GM12878 (cell line): ENCODE data around the gene DDR2. TPM values are rescaled to one million over a fixed set of nuclear protein-coding genes. Genes with fewer than 3 reads are reported as not detected.

Experiments
- ATAC-seq: fragments of 200-7000 bp; cut with Tn5 transposase; 3 replicates; pipeline ENCODE4 v1.9.1; 2020; ENCODE audit warnings: mild to moderate bottlenecking, moderate library complexity
- BruUV-seq: library from RNA; stranded (reverse); fragments of 400-500 nt; replicated peaks from 2 replicates; lab custom pipeline; 2021; lab: Mats Ljungman, UMichigan
- CTCF ChIA-PET: fragments of 300-600 bp; sonication (Branson Sonifier 250); formaldehyde crosslinking; extraction: SDS; loops from one replicate; lab custom pipeline; 2021; ENCODE audit warnings: inconsistent platforms; lab: Yijun Ruan, JAX
- POLR2A ChIA-PET: fragments of 350-600 bp; formaldehyde crosslinking; extraction: SDS; loops from one replicate; lab custom pipeline; 2021; ENCODE audit warnings: inconsistent platforms; lab: Charles Lee
- RAD21 ChIA-PET: fragments of 300-600 bp; sonication (Branson Sonifier 250); formaldehyde crosslinking; loops from one replicate; lab custom pipeline; 2023; ENCODE audit warnings: antibody characterized with exemption; ENCODE audit not compliant: unreplicated experiment; lab: Charles Lee
- SMC1A ChIA-PET: fragments of 300-600 bp; sonication (Branson Sonifier 250); formaldehyde crosslinking; loops from one replicate; lab custom pipeline; 2023; ENCODE audit not compliant: unreplicated experiment, uncharacterized antibody; lab: Charles Lee
- DNase-seq: peaks from one replicate; pipeline ENCODE4 v3.0.0-alpha.2; 2011; ENCODE audit warnings: low read depth, low spot score
- FAIRE-seq: peaks from 3 replicates; lab custom pipeline; 2011; peaks lifted over from hg19 to GRCh38; lab: Jason Lieb, UNC
- H2AFZ ChIP-seq: 2 replicates; pipeline ENCODE4 v1.6.0; 2011; ENCODE audit warnings: low read depth, low read length, control low read depth; ENCODE audit not compliant: control insufficient read depth
- H3K27ac ChIP-seq: 2 replicates; pipeline ENCODE4 v1.5.1; 2011; ENCODE audit warnings: control low read depth; ENCODE audit not compliant: control insufficient read depth, insufficient read depth
- H3K27me3 ChIP-seq, 2 experiments: replicated peaks in 1 of 2; 2 replicates each; pipeline versions ENCODE4 v1.6.0 to v1.6.1; 2011; ENCODE audit warnings: low read length in 1 of 2; ENCODE audit not compliant: control insufficient read depth in 2 of 2, insufficient read depth in 2 of 2
- H3K36me3 ChIP-seq, 2 experiments: 2 replicates each; pipeline ENCODE4 v1.5.1; 2011; ENCODE audit warnings: low read length in 1 of 2; ENCODE audit not compliant: control insufficient read depth in 2 of 2, insufficient read depth in 2 of 2
- H3K4me1 ChIP-seq: 2 replicates; pipeline ENCODE4 v1.6.1; 2011; ENCODE audit warnings: mild to moderate bottlenecking, low read length, moderate library complexity, mixed read lengths; ENCODE audit not compliant: control insufficient read depth, insufficient read depth
- H3K4me2 ChIP-seq: 2 replicates; pipeline ENCODE4 v1.6.0; 2011; ENCODE audit warnings: control low read depth; ENCODE audit not compliant: control insufficient read depth, insufficient read depth
- H3K4me3 ChIP-seq: fragments of 200-600 bp; sonication (generic); 2 replicates; pipeline ENCODE4 v1.5.1; 2016
- H3K79me2 ChIP-seq: 2 replicates; pipeline ENCODE4 v1.6.0; 2011; ENCODE audit warnings: low read length; ENCODE audit not compliant: control insufficient read depth, insufficient read depth
- H3K9ac ChIP-seq: 2 replicates; pipeline ENCODE4 v1.8.0; 2011; ENCODE audit warnings: low read length, control low read depth, mixed read lengths; ENCODE audit not compliant: control insufficient read depth, insufficient read depth
- H3K9me3 ChIP-seq: replicated peaks from 3 replicates; pipeline ENCODE4 v1.5.1; 2011; ENCODE audit warnings: mild to moderate bottlenecking, low read length; ENCODE audit not compliant: control insufficient read depth, insufficient read depth
- H4K20me1 ChIP-seq: 2 replicates; pipeline ENCODE4 v1.6.0; 2011; ENCODE audit not compliant: control insufficient read depth, insufficient read depth
- CREB1 ChIP-seq: IDR thresholded peaks from 2 replicates; pipeline ENCODE4 v1.6.1; 2012; ENCODE audit warnings: low read depth, mild to moderate bottlenecking, inconsistent platforms
- KAT2A ChIP-seq: conservative IDR thresholded peaks from 2 replicates; pipeline ENCODE4 v1.6.1; 2011; ENCODE audit warnings: low read depth, low read length; ENCODE audit not compliant: control insufficient read depth
- POLR2AphosphoS5 ChIP-seq: IDR thresholded peaks from 2 replicates; pipeline ENCODE4 v1.6.1; 2011; ENCODE audit warnings: mild to moderate bottlenecking, low read length, inconsistent platforms
- POU2F2 ChIP-seq: IDR thresholded peaks from 3 replicates; pipeline ENCODE4 v1.6.1; 2011; ENCODE audit warnings: low read depth, mild to moderate bottlenecking, low read length, borderline replicate concordance
- TAF1 ChIP-seq: IDR thresholded peaks from 2 replicates; pipeline ENCODE4 v1.6.1; 2011; ENCODE audit warnings: mild to moderate bottlenecking, low read depth, low read length, borderline replicate concordance
- YBX1 ChIP-seq: fragments of 450-650 bp; IDR thresholded peaks from 2 replicates; pipeline ENCODE4 v1.6.1; 2016; ENCODE audit warnings: antibody characterized with exemption
- ZBED1 ChIP-seq: IDR thresholded peaks from 2 replicates; pipeline ENCODE4 v1.6.1; 2016; ENCODE audit warnings: borderline replicate concordance
- WGBS: methylation state at CpG from one replicate; pipeline ENCODE4 v1.1.6; 2016; ENCODE audit warnings: low lambda C conversion rate; ENCODE audit not compliant: insufficient replicate concordance, insufficient coverage; ENCODE audit errors: missing lambda C conversion rate; 5-methylcytosine and 5-hydroxymethylcytosine counted together
- in situ Hi-C: fragments of 300-500 bp; cut with MboI; formaldehyde crosslinking; loops from 9 replicates; pipeline ENCODE4 v1.14.3; 2018; ENCODE audit warnings: mixed read lengths
- intact Hi-C: fragments of 100-400 bp; cut with micrococcal nuclease; formaldehyde crosslinking; loops from one replicate; pipeline ENCODE4 v1.14.2; 2022; ENCODE audit not compliant: unreplicated experiment
- polyA plus RNA-seq, 11 experiments: library from polyadenylated mRNA; depleted of rRNA in 4 of 11; unstranded in 6 of 11; stranded (reverse) in 5 of 11; fragments of >200 nt; fragmentation: Nextera tagmentation in 4 of 11; fragmentation: Illumina TruSeq in 1 of 11; extraction: Ambion mirVana in 4 of 11; extraction: Trizol in 1 of 11; gene quantifications; 1 replicate in 1 of 11; 2 replicates in 10 of 11; pipeline versions ENCODE4 v1.2.1 to v1.2.3, GENCODE V29; 2011 to 2016; ENCODE audit warnings: inconsistent platforms in 2 of 11, missing spikeins in 2 of 11, low read depth in 1 of 11
- total RNA-seq, 4 experiments: library from RNA; depleted of rRNA in 3 of 4; stranded (reverse); fragments of >200 nt in 3 of 4; fragmentation: Illumina TruSeq in 1 of 4; extraction: Trizol in 1 of 4; gene quantifications; 2 replicates each; pipeline versions ENCODE4 v1.2.1 to v1.2.3, GENCODE V29; 2013 to 2021
- TF ChIP-seq, protein P1 (sequence below), 3 experiments: IDR thresholded peaks in 2 of 3; conservative IDR thresholded peaks in 1 of 3; 2 replicates each; pipeline ENCODE4 v1.5.1; 2011; ENCODE audit warnings: low read depth in 3 of 3, low read length in 3 of 3, mild to moderate bottlenecking in 3 of 3, control low read depth in 2 of 3, moderate library complexity in 2 of 3, inconsistent platforms in 1 of 3, mixed read lengths in 1 of 3; ENCODE audit not compliant: control insufficient read depth in 2 of 3, insufficient read depth in 1 of 3; ENCODE audit errors: extremely low read depth in 1 of 3
- TF ChIP-seq, protein P2 (sequence below): IDR thresholded peaks from 2 replicates; pipeline ENCODE4 v1.6.1; 2011; ENCODE audit warnings: low read depth, mild to moderate bottlenecking, low read length, moderate library complexity, borderline replicate concordance; ENCODE audit errors: extremely low read depth

DDR2 gene
- total and polyA plus RNA-seq, 10 of the 15 experiments (the other 5 are each of a cell fraction or from before 2014, with no cell fraction given) = 1.9 to 8.8 (median 5.5) TPM

DNA sequence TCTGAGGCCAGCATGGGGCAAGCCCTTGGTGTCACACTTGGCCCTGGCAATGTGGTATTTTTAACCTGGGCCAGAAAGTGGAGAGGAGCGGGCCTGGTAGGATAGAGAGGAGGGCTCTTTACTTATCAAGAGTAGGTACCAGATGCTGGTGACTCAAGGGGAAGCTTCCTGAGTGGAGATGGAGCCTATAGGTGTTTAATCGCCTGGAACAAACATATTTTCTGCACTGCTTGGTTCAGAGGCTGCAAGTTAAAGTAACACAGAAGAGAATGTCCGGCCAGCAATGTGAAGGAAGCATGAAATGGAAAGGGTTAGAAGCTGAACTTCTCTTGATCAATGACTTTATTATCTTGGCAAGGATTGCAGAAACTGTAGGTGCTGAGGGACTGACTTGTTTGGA is 74.3 kb downstream of the DDR2 start:
- no peak overlapping the region for H3K4me2 ChIP-seq
- H3K36me3 ChIP-seq = no peaks in the 10 kb centered on the region
- in situ Hi-C loops = no loop called here
- no peaks in the 10 kb centered on the region for H3K9me3 ChIP-seq
- intact Hi-C loops = no loop called here
- no peaks in the 10 kb centered on the region for H3K27me3 ChIP-seq
- ATAC-seq (no peak), FAIRE-seq (no peak)
- no TSS peak for BruUV-seq
- no peak overlapping the region for H3K4me3 ChIP-seq
- CTCF ChIA-PET = no interaction called here
- H4K20me1 ChIP-seq = no peaks in the 10 kb centered on the region
- no peak overlapping the region for H2AFZ ChIP-seq
- no peak overlapping the region for H3K9ac ChIP-seq
- no peaks in the 10 kb centered on the region for H3K79me2 ChIP-seq
- H3K4me1 ChIP-seq = no peaks in the 10 kb centered on the region
- RAD21 ChIA-PET = no interaction called here
- POLR2A ChIA-PET = no interaction called here
- SMC1A ChIA-PET = interaction anchor here (0.8 kb wide), 1 partner anchor 23 kb away, joined by 3 read pairs; no protein-coding TSS in a partner anchor
- TF ChIP-seq KAT2A (no peak), POU2F2 (no peak), YBX1 (no peak), POLR2AphosphoS5 (no peak), CREB1 (no peak), ZBED1 (no peak), TAF1 (no peak)
- TF ChIP-seq, protein P1, sequence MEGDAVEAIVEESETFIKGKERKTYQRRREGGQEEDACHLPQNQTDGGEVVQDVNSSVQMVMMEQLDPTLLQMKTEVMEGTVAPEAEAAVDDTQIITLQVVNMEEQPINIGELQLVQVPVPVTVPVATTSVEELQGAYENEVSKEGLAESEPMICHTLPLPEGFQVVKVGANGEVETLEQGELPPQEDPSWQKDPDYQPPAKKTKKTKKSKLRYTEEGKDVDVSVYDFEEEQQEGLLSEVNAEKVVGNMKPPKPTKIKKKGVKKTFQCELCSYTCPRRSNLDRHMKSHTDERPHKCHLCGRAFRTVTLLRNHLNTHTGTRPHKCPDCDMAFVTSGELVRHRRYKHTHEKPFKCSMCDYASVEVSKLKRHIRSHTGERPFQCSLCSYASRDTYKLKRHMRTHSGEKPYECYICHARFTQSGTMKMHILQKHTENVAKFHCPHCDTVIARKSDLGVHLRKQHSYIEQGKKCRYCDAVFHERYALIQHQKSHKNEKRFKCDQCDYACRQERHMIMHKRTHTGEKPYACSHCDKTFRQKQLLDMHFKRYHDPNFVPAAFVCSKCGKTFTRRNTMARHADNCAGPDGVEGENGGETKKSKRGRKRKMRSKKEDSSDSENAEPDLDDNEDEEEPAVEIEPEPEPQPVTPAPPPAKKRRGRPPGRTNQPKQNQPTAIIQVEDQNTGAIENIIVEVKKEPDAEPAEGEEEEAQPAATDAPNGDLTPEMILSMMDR (IDR thresholded peaks at IDR 0.05 in 2 of 3, conservative IDR thresholded peaks at IDR 0.05 in 1 of 3; ENCODE audit: control insufficient read depth in 2 of 3, extremely low read depth in 1 of 3, insufficient read depth in 1 of 3, low read depth in 3 of 3, low read length in 3 of 3) = no peak
- TF ChIP-seq, protein P2, sequence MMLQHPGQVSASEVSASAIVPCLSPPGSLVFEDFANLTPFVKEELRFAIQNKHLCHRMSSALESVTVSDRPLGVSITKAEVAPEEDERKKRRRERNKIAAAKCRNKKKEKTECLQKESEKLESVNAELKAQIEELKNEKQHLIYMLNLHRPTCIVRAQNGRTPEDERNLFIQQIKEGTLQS = no peak
- TF ChIP-seq, all 136 proteins: peak for 0
- WGBS = 83% methylated on average over 3 of the region's 3 CpGs
- no peak overlapping the region for H3K27ac ChIP-seq
- DNase-seq = no peak
